H1 (cell line): Measurements from ENCODE around the gene CPXM2. TPM values are rescaled to one million over a fixed set of nuclear protein-coding genes. Genes with fewer than 3 reads are reported as not detected.

Source experiments
- CTCF ChIA-PET: fragments of 300-600 bp; sonication (Branson Sonifier 250); formaldehyde crosslinking; loops from one replicate; lab custom pipeline; 2021; ENCODE audit not compliant: partially characterized antibody; lab: Charles Lee
- POLR2A ChIA-PET: fragments of 300-600 bp; sonication (Branson Sonifier 250); formaldehyde crosslinking; loops from one replicate; lab custom pipeline; 2021; ENCODE audit warnings: inconsistent platforms; ENCODE audit not compliant: partially characterized antibody; lab: Charles Lee
- DNase-seq, 2 experiments: peaks; one replicate each; pipeline versions ENCODE4 v3.0.0 to v3.0.0-alpha.2; 2010 to 2022; ENCODE audit warnings: low spot score in 2 of 2, low read depth in 1 of 2, mixed read lengths in 1 of 2
- FAIRE-seq: peaks from 2 replicates; lab custom pipeline; 2011; peaks lifted over from hg19 to GRCh38; lab: Jason Lieb, UNC
- H2AFZ ChIP-seq: 2 replicates; pipeline ENCODE4 v1.8.1; 2012; ENCODE audit warnings: low read length, inconsistent platforms
- H2AK5ac ChIP-seq: 2 replicates; pipeline ENCODE4 v1.6.1; 2013; ENCODE audit warnings: low read depth, low read length
- H2BK120ac ChIP-seq: replicated peaks from 2 replicates; pipeline ENCODE3; 2013; ENCODE audit warnings: low read depth, low read length, inconsistent platforms
- H2BK12ac ChIP-seq: 2 replicates; pipeline ENCODE4 v1.6.1; 2013; ENCODE audit warnings: low read depth, low read length
- H2BK15ac ChIP-seq: 2 replicates; pipeline ENCODE4 v1.6.1; 2013; ENCODE audit warnings: low read length
- H2BK20ac ChIP-seq: 2 replicates; pipeline ENCODE4 v1.6.1; 2013; ENCODE audit warnings: low read length
- H2BK5ac ChIP-seq: 2 replicates; pipeline ENCODE4 v1.6.1; 2013; ENCODE audit warnings: low read depth, low read length
- H3K14ac ChIP-seq: 2 replicates; pipeline ENCODE4 v1.6.1; 2013; ENCODE audit warnings: inconsistent platforms; ENCODE audit not compliant: insufficient read length
- H3K18ac ChIP-seq: 2 replicates; pipeline ENCODE4 v1.6.1; 2013; ENCODE audit warnings: low read length; ENCODE audit errors: extremely low read depth
- H3K23ac ChIP-seq: 2 replicates; pipeline ENCODE4 v1.6.1; 2013; ENCODE audit warnings: inconsistent platforms; ENCODE audit not compliant: insufficient read length
- H3K23me2 ChIP-seq: 2 replicates; pipeline ENCODE4 v1.6.1; 2013; ENCODE audit warnings: low read depth, low read length
- H3K27ac ChIP-seq: 2 replicates; pipeline ENCODE4 v1.6.1; 2011; ENCODE audit warnings: low read depth, low read length, inconsistent platforms
- H3K27me3 ChIP-seq, 4 experiments: replicated peaks in 1 of 4; 1 replicate in 1 of 4; 2 replicates in 3 of 4; pipeline versions ENCODE4 v1.6.1 to v1.8.1; 2011 to 2013; ENCODE audit warnings: low read length in 3 of 4, mild to moderate bottlenecking in 3 of 4, inconsistent platforms in 2 of 4, mixed read lengths in 2 of 4, moderate library complexity in 1 of 4; ENCODE audit not compliant: control insufficient read depth in 3 of 4, insufficient read depth in 3 of 4; ENCODE audit errors: extremely low read depth in 1 of 4
- H3K36me3 ChIP-seq, 4 experiments: 2 replicates each; pipeline versions ENCODE4 v1.6.1 to v1.8.1; 2011 to 2013; ENCODE audit warnings: mild to moderate bottlenecking in 4 of 4, low read length in 3 of 4, moderate library complexity in 2 of 4, control low read depth in 1 of 4, inconsistent platforms in 1 of 4; ENCODE audit not compliant: insufficient read depth in 4 of 4, control insufficient read depth in 2 of 4
- H3K4ac ChIP-seq: replicated peaks from 2 replicates; pipeline ENCODE3; 2013; ENCODE audit warnings: low read length, low read depth, mixed read lengths, inconsistent platforms; ENCODE audit not compliant: insufficient read length
- H3K4me1 ChIP-seq, 4 experiments: replicated peaks in 1 of 4; 1 replicate in 1 of 4; 2 replicates in 3 of 4; pipeline versions ENCODE4 v1.6.1 to v1.8.1; 2011 to 2013; ENCODE audit warnings: low read length in 3 of 4, inconsistent platforms in 2 of 4, mixed read lengths in 1 of 4; ENCODE audit not compliant: insufficient read depth in 4 of 4, control insufficient read depth in 3 of 4
- H3K4me2 ChIP-seq, 2 experiments: 2 replicates each; pipeline versions ENCODE4 v1.6.1 to v1.8.1; 2011 to 2013; ENCODE audit warnings: low read depth in 2 of 2, low read length in 2 of 2, control low read depth in 1 of 2, inconsistent platforms in 1 of 2, mild to moderate bottlenecking in 1 of 2; ENCODE audit not compliant: insufficient read depth in 1 of 2
- H3K4me3 ChIP-seq, 4 experiments: fragments of 200-600, 300-600 bp in 1 of 4; sonication (generic), shearing (Covaris generic), sonication (Bioruptor Twin) in 1 of 4; 2 replicates each; pipeline versions ENCODE4 v1.5.1 to v1.8.1; 2011 to 2016; ENCODE audit warnings: low read length in 4 of 4, low read depth in 3 of 4, control low read depth in 2 of 4, inconsistent platforms in 2 of 4, mild to moderate bottlenecking in 2 of 4, mixed read lengths in 1 of 4, moderate library complexity in 1 of 4; ENCODE audit not compliant: insufficient read depth in 2 of 4; ENCODE audit errors: extremely low read depth in 1 of 4
- H3K56ac ChIP-seq: replicated peaks from 2 replicates; pipeline ENCODE3; 2013; ENCODE audit warnings: low read depth, mild to moderate bottlenecking, mixed read lengths, low read length, inconsistent platforms; ENCODE audit not compliant: insufficient read length
- H3K79me1 ChIP-seq: 2 replicates; pipeline ENCODE4 v1.6.1; 2013; ENCODE audit warnings: low read depth, low read length, control low read depth
- H3K79me2 ChIP-seq, 2 experiments: 2 replicates each; pipeline versions ENCODE4 v1.6.1 to v1.8.1; 2012 to 2013; ENCODE audit warnings: low read length in 2 of 2, mild to moderate bottlenecking in 2 of 2, inconsistent platforms in 1 of 2; ENCODE audit not compliant: insufficient read depth in 2 of 2, control insufficient read depth in 1 of 2
- H3K9ac ChIP-seq, 4 experiments: replicated peaks in 1 of 4; 1 replicate in 1 of 4; 2 replicates in 3 of 4; pipeline versions ENCODE4 v1.6.1 to v1.8.1; 2011 to 2013; ENCODE audit warnings: low read depth in 3 of 4, low read length in 3 of 4, control low read depth in 2 of 4, mild to moderate bottlenecking in 2 of 4, moderate library complexity in 2 of 4, inconsistent platforms in 1 of 4; ENCODE audit errors: extremely low read depth in 1 of 4
- H3K9me3 ChIP-seq, 2 experiments: 2 replicates each; pipeline versions ENCODE4 v1.6.1 to v1.8.1; 2012 to 2013; ENCODE audit warnings: mild to moderate bottlenecking in 2 of 2, moderate library complexity in 2 of 2, control low read depth in 1 of 2, inconsistent platforms in 1 of 2, low read depth in 1 of 2, low read length in 1 of 2, mixed read lengths in 1 of 2; ENCODE audit not compliant: insufficient read depth in 2 of 2
- H4K20me1 ChIP-seq, 2 experiments: replicated peaks in 1 of 2; 2 replicates each; pipeline versions ENCODE3 to v1.8.1; 2011 to 2013; ENCODE audit warnings: inconsistent platforms in 2 of 2, low read length in 2 of 2, mild to moderate bottlenecking in 1 of 2; ENCODE audit not compliant: insufficient read depth in 2 of 2, control insufficient read depth in 1 of 2
- H4K5ac ChIP-seq: 2 replicates; pipeline ENCODE4 v1.6.1; 2013; ENCODE audit warnings: low read length, low read depth, mixed read lengths, inconsistent platforms; ENCODE audit not compliant: insufficient read length
- H4K8ac ChIP-seq: 2 replicates; pipeline ENCODE4 v1.8.0; 2013; ENCODE audit warnings: mild to moderate bottlenecking, moderate library complexity, low read length, inconsistent platforms; ENCODE audit not compliant: insufficient read depth; ENCODE audit errors: extremely low read depth
- H4K91ac ChIP-seq: replicated peaks from 2 replicates; pipeline ENCODE3; 2013; ENCODE audit warnings: low read length, mixed read lengths, inconsistent platforms; ENCODE audit not compliant: insufficient read length
- ASH2L ChIP-seq: fragments of 200-600, 300-600 bp; sonication (generic); IDR thresholded peaks from one replicate; pipeline ENCODE4 v1.7.1; 2017; ENCODE audit warnings: low read length
- CBX5 ChIP-seq: fragments of 300-800, 300-1000 bp; sonication (generic); IDR thresholded peaks from 2 replicates; pipeline ENCODE4 v1.7.1; 2016; ENCODE audit warnings: antibody characterized with exemption, low read length, low read depth
- CEBPB ChIP-seq: IDR thresholded peaks from 2 replicates; pipeline ENCODE4 v1.6.1; 2012; ENCODE audit warnings: low read depth, low read length
- EGR1 ChIP-seq: IDR thresholded peaks from 2 replicates; pipeline ENCODE4 v1.6.1; 2011; ENCODE audit warnings: low read depth, low read length, borderline replicate concordance
- FOSL1 ChIP-seq: IDR thresholded peaks from 2 replicates; pipeline ENCODE4 v1.6.1; 2011; ENCODE audit warnings: mild to moderate bottlenecking, low read depth, low read length, moderate library complexity; ENCODE audit not compliant: insufficient read depth
- JUN ChIP-seq: IDR thresholded peaks from 2 replicates; pipeline ENCODE4 v1.6.1; 2011; ENCODE audit warnings: low read depth, mild to moderate bottlenecking, improper control_type of control experiment, low read length
- KDM1A ChIP-seq: fragments of 200-600, 300-600 bp; sonication (generic); IDR thresholded peaks from 2 replicates; pipeline ENCODE4 v1.7.1; 2016; ENCODE audit warnings: mild to moderate bottlenecking, low read length, borderline replicate concordance
- MAFK ChIP-seq: IDR thresholded peaks from 2 replicates; pipeline ENCODE4 v1.6.1; 2012; ENCODE audit warnings: low read depth, mild to moderate bottlenecking, improper control_type of control experiment, low read length
- NANOG ChIP-seq: IDR thresholded peaks from 2 replicates; pipeline ENCODE4 v1.6.1; 2011; ENCODE audit warnings: low read length, low read depth, mild to moderate bottlenecking, inconsistent platforms; ENCODE audit not compliant: insufficient read depth, poor library complexity, severe bottlenecking
- POLR2AphosphoS5 ChIP-seq: IDR thresholded peaks from 2 replicates; pipeline ENCODE4 v1.6.1; 2011; ENCODE audit warnings: low read depth, low read length
- SUZ12 ChIP-seq: fragments of 200-600 bp; sonication (generic); IDR thresholded peaks from 2 replicates; pipeline ENCODE4 v1.6.1; 2012; ENCODE audit warnings: mild to moderate bottlenecking, inconsistent platforms, low read length, moderate library complexity, mixed read lengths
- TAF1 ChIP-seq: IDR thresholded peaks from 2 replicates; pipeline ENCODE4 v1.6.1; 2011; ENCODE audit warnings: mild to moderate bottlenecking, low read depth, low read length
- TBP ChIP-seq: IDR thresholded peaks from 2 replicates; pipeline ENCODE4 v1.6.1; 2011; ENCODE audit warnings: low read depth, low read length, improper control_type of control experiment
- USF2 ChIP-seq: IDR thresholded peaks from 2 replicates; pipeline ENCODE4 v1.6.1; 2011; ENCODE audit warnings: low read length, improper control_type of control experiment
- WGBS, 2 experiments: shearing (Covaris generic) in 1 of 2; methylation state at CpG; one replicate each; pipeline versions ENCODE4 v1.1.6 to v1.1.7; 2013 to 2015; ENCODE audit warnings: low lambda C conversion rate in 2 of 2, mixed read lengths in 2 of 2, inconsistent platforms in 1 of 2, low coverage in 1 of 2, missing lambda C conversion rate in 1 of 2; ENCODE audit not compliant: insufficient replicate concordance in 2 of 2, insufficient coverage in 1 of 2, insufficient read length in 1 of 2; ENCODE audit errors: extremely low coverage in 1 of 2, missing lambda C conversion rate in 1 of 2; 5-methylcytosine and 5-hydroxymethylcytosine counted together
- polyA plus RNA-seq, 7 experiments: library from polyadenylated mRNA; depleted of rRNA in 3 of 7; stranded (reverse) in 5 of 7; unstranded in 2 of 7; fragments of >200 nt in 5 of 7; fragments of 200-250 nt in 2 of 7; gene quantifications; 1 replicate in 5 of 7; 2 replicates in 1 of 7; 4 replicates in 1 of 7; pipeline versions ENCODE4 v1.2.1 to v1.2.3, GENCODE V29; 2011 to 2013; ENCODE audit warnings: missing spikeins in 2 of 7, mixed read lengths in 2 of 7
- total RNA-seq: library from RNA; stranded (reverse); fragmentation: NEBNext Ultra II Directional; extraction: Animal tissue kit (Norgen Biotek cat#: 25700); gene quantifications from 2 replicates; pipeline ENCODE4 v1.2.1, GENCODE V29; 2021

Gene CPXM2
- total and polyA plus RNA-seq, 2 of the 8 experiments (the other 6 are each of a cell fraction or from before 2014, with no cell fraction given) = 2.4 to 2.9 TPM

- 89% methylated on average over 2 of the region's 2 CpGs; no CpG with 5 or more reads in 1 of the 2 experiments for WGBS, 2 experiments
- Histone ChIP-seq H3K14ac (no peak overlapping the region), H3K4me3 (no peak overlapping the region), H3K27me3 (no peaks in the 10 kb centered on the region), H2BK5ac (no peak overlapping the region), H4K5ac (no peak overlapping the region), H2BK120ac (no peak overlapping the region), H4K8ac (no peak overlapping the region), H3K27ac (no peak overlapping the region), H3K56ac (no peak overlapping the region), H3K23me2 (no peaks in the 10 kb centered on the region), H2AK5ac (no peak overlapping the region), H2BK15ac (no peak overlapping the region), H3K23ac (no peak overlapping the region), H3K36me3 (no peaks in the 10 kb centered on the region), H3K79me1 (no peaks in the 10 kb centered on the region), H3K4me1 (no peaks in the 10 kb centered on the region), H2BK12ac (no peak overlapping the region), H4K20me1 (no peaks in the 10 kb centered on the region), H3K4ac (no peak overlapping the region), H3K4me2 (no peak overlapping the region), H4K91ac (no peak overlapping the region), H2AFZ (no peak overlapping the region), H3K18ac (no peak overlapping the region), H3K79me2 (no peaks in the 10 kb centered on the region), H3K9me3 (no peaks in the 10 kb centered on the region), H3K9ac (no peak overlapping the region), H2BK20ac (no peak overlapping the region)
- POLR2A ChIA-PET = no interaction called here
- TF ChIP-seq SUZ12 (no peak), TAF1 (no peak), KDM1A (no peak), CBX5 (no peak), USF2 (no peak), POLR2AphosphoS5 (no peak), TBP (no peak), EGR1 (no peak), ASH2L (no peak), NANOG (no peak), FOSL1 (no peak), JUN (no peak), CEBPB (no peak), MAFK (no peak)
- no peak for DNase-seq
- FAIRE-seq = no peak
- CTCF ChIA-PET = interaction anchor here (0.7 to 1.0 kb wide), 3 partner anchors 10 to 68 kb away, joined by 3 read pairs; no protein-coding TSS in a partner anchor
Measured at GRCh38 chr10:123715546-123715945, 176.1 kb downstream of the CPXM2 start.
